HepG2 (cell line): ENCODE measurements around the gene RNF126. TPM values are rescaled to one million over a fixed set of nuclear protein-coding genes. Genes with fewer than 3 reads are reported as not detected.
A peak's percentile ranks its signal among the peaks of the same experiment; 100 is the strongest.

Source experiments
- ARNT2 ChIP-seq: sonication (generic); formaldehyde crosslinking; IDR thresholded peaks from 2 replicates; pipeline ENCODE4 v1.8.0; 2022; ENCODE audit warnings: mild to moderate bottlenecking, low read depth, missing genetic modification reagents, moderate library complexity
- ISL2 ChIP-seq: sonication (generic); formaldehyde crosslinking; IDR thresholded peaks from 2 replicates; pipeline ENCODE4 v1.5.0; 2020; ENCODE audit warnings: missing genetic modification reagents
- MTA3 ChIP-seq: sonication (generic); formaldehyde crosslinking; IDR thresholded peaks from 2 replicates; pipeline ENCODE4 v1.4.0; 2020; ENCODE audit warnings: missing genetic modification reagents
- PCBP2 ChIP-seq: fragments of 200-400 bp; formaldehyde crosslinking; optimal IDR thresholded peaks from 2 replicates; pipeline ENCODE3; 2018; ENCODE audit warnings: low read length, low read depth; ENCODE audit not compliant: poor library complexity, severe bottlenecking
- SAP130 ChIP-seq: IDR thresholded peaks from 2 replicates; pipeline ENCODE4 v1.6.1; 2016; ENCODE audit warnings: low read depth
- TAF1 ChIP-seq: sonication (generic); formaldehyde crosslinking; IDR thresholded peaks from 2 replicates; pipeline ENCODE4 v1.4.0; 2020; ENCODE audit warnings: missing genetic modification reagents
- ZBTB8A ChIP-seq: sonication (generic); formaldehyde crosslinking; IDR thresholded peaks from 2 replicates; pipeline ENCODE4 v1.4.0; 2020; ENCODE audit warnings: mild to moderate bottlenecking, low read depth, missing genetic modification reagents, borderline replicate concordance
- ZFP62 ChIP-seq: sonication (generic); formaldehyde crosslinking; IDR thresholded peaks from 2 replicates; pipeline ENCODE4 v1.4.0; 2020; ENCODE audit warnings: missing genetic modification reagents
- ZKSCAN5 ChIP-seq: sonication (generic); formaldehyde crosslinking; IDR thresholded peaks from 2 replicates; pipeline ENCODE4 v1.5.1; 2020; ENCODE audit warnings: mild to moderate bottlenecking, missing genetic modification reagents
- ZNF180 ChIP-seq: sonication (generic); formaldehyde crosslinking; IDR thresholded peaks from 2 replicates; pipeline ENCODE4 v1.4.0; 2020; ENCODE audit warnings: low read depth, missing genetic modification reagents, borderline replicate concordance
- ZNF30 ChIP-seq: sonication (generic); formaldehyde crosslinking; IDR thresholded peaks from 2 replicates; pipeline ENCODE4 v1.5.0; 2020; ENCODE audit warnings: mild to moderate bottlenecking, missing genetic modification reagents
- ZNF430 ChIP-seq: sonication (generic); formaldehyde crosslinking; IDR thresholded peaks from 2 replicates; pipeline ENCODE4 v1.9.0; 2021; ENCODE audit warnings: mild to moderate bottlenecking, missing genetic modification reagents
- ZNF547 ChIP-seq: sonication (generic); formaldehyde crosslinking; IDR thresholded peaks from 2 replicates; pipeline ENCODE4 v1.5.1; 2020; ENCODE audit warnings: mild to moderate bottlenecking, missing genetic modification reagents
- ZNF577 ChIP-seq: sonication (generic); formaldehyde crosslinking; IDR thresholded peaks from 2 replicates; pipeline ENCODE4 v1.4.0; 2020; ENCODE audit warnings: mild to moderate bottlenecking, low read depth, missing genetic modification reagents, borderline replicate concordance
- ZNF672 ChIP-seq: sonication (generic); formaldehyde crosslinking; IDR thresholded peaks from 2 replicates; pipeline ENCODE4 v1.8.1; 2022; ENCODE audit warnings: missing genetic modification reagents
- ZZZ3 ChIP-seq: sonication (generic); formaldehyde crosslinking; IDR thresholded peaks from 2 replicates; pipeline ENCODE4 v1.4.0; 2020; ENCODE audit warnings: missing genetic modification reagents, mild to moderate bottlenecking, borderline replicate concordance
- polyA plus RNA-seq, 8 experiments: library from polyadenylated mRNA; depleted of rRNA in 3 of 8; stranded (reverse) in 7 of 8; unstranded in 1 of 8; fragments of >200 nt; fragmentation: Illumina TruSeq in 4 of 8; extraction: Trizol in 4 of 8; gene quantifications; 2 replicates each; pipeline versions ENCODE4 v1.2.1 to v1.2.3, GENCODE V29; 2011 to 2016; ENCODE audit warnings: low read depth in 4 of 8, missing spikeins in 1 of 8, mixed read lengths in 1 of 8; ENCODE audit not compliant: insufficient read depth in 1 of 8
- total RNA-seq, 5 experiments: library from RNA; depleted of rRNA; stranded (reverse); fragments of >200 nt; fragmentation: Illumina TruSeq; extraction: Trizol; gene quantifications; 2 replicates each; pipeline ENCODE4 v1.2.3, GENCODE V29; 2016; ENCODE audit warnings: low read depth in 1 of 5
- TF ChIP-seq, protein P1 (sequence below): sonication (generic); formaldehyde crosslinking; IDR thresholded peaks from 2 replicates; pipeline ENCODE4 v1.5.1; 2020; ENCODE audit warnings: missing genetic modification reagents, mild to moderate bottlenecking, borderline replicate concordance
- TF ChIP-seq, protein P2 (sequence below): sonication (generic); formaldehyde crosslinking; IDR thresholded peaks from 2 replicates; pipeline ENCODE4 v1.4.0; 2020; ENCODE audit warnings: missing genetic modification reagents
- TF ChIP-seq, protein P3 (sequence below): sonication (generic); formaldehyde crosslinking; IDR thresholded peaks from 2 replicates; pipeline ENCODE4 v1.5.0; 2020; ENCODE audit warnings: mild to moderate bottlenecking, missing genetic modification reagents
- TF ChIP-seq, protein P4 (sequence below): sonication (generic); formaldehyde crosslinking; IDR thresholded peaks from 2 replicates; pipeline ENCODE4 v1.4.0; 2020; ENCODE audit warnings: missing genetic modification reagents
- TF ChIP-seq, protein P5 (sequence below): sonication (generic); formaldehyde crosslinking; IDR thresholded peaks from 2 replicates; pipeline ENCODE4 v1.5.0; 2020; ENCODE audit warnings: mild to moderate bottlenecking, missing genetic modification reagents

Gene RNF126
- total and polyA plus RNA-seq, 2 of the 13 experiments (the other 11 are each of a cell fraction or from before 2014, with no cell fraction given), result 23.2 to 34.0 TPM

DNA sequence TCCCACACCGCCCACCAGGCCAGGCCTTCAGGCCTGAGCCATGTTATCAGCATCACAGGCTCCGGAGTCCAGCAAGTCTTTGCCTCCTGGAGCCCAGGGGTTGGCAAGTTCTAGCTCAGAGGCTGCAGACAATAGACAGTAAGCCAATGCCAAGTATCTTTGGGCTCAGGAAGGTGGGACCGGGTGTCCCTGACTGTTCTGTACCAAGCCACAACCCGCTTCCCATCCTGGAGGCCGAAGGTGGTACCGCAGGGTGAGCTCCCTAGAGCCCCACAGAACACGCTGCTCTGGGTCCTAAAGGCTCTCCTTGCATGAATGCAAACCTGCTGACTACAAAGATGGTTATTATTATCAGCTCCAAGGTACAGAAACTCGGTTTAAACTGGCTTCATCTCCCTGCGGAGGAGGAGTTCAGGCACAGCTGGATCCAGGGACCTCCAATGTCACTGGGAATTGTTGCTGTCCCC lies 7.6 kb upstream of the RNF126 start (continued):
- TF ChIP-seq, protein P1, sequence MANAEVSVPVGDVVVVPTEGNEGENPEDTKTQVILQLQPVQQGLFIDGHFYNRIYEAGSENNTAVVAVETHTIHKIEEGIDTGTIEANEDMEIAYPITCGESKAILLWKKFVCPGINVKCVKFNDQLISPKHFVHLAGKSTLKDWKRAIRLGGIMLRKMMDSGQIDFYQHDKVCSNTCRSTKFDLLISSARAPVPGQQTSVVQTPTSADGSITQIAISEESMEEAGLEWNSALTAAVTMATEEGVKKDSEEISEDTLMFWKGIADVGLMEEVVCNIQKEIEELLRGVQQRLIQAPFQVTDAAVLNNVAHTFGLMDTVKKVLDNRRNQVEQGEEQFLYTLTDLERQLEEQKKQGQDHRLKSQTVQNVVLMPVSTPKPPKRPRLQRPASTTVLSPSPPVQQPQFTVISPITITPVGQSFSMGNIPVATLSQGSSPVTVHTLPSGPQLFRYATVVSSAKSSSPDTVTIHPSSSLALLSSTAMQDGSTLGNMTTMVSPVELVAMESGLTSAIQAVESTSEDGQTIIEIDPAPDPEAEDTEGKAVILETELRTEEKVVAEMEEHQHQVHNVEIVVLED, result no peak
- no peak for TF ChIP-seq ZNF30 (CRISPR knock-in tag)
- TF ChIP-seq, protein P2, sequence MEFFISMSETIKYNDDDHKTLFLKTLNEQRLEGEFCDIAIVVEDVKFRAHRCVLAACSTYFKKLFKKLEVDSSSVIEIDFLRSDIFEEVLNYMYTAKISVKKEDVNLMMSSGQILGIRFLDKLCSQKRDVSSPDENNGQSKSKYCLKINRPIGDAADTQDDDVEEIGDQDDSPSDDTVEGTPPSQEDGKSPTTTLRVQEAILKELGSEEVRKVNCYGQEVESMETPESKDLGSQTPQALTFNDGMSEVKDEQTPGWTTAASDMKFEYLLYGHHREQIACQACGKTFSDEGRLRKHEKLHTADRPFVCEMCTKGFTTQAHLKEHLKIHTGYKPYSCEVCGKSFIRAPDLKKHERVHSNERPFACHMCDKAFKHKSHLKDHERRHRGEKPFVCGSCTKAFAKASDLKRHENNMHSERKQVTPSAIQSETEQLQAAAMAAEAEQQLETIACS, result no peak
- no peak for TF ChIP-seq ARNT2 (CRISPR knock-in tag)
- no peak for TF ChIP-seq ZZZ3
- no peak for TF ChIP-seq ZKSCAN5 (CRISPR knock-in tag)
- TF ChIP-seq MTA3, result no peak
- TF ChIP-seq ZNF672 (CRISPR knock-in tag), result no peak
- no peak for TF ChIP-seq PCBP2
- TF ChIP-seq ZFP62 (CRISPR knock-in tag), result no peak
- TF ChIP-seq, protein P3, sequence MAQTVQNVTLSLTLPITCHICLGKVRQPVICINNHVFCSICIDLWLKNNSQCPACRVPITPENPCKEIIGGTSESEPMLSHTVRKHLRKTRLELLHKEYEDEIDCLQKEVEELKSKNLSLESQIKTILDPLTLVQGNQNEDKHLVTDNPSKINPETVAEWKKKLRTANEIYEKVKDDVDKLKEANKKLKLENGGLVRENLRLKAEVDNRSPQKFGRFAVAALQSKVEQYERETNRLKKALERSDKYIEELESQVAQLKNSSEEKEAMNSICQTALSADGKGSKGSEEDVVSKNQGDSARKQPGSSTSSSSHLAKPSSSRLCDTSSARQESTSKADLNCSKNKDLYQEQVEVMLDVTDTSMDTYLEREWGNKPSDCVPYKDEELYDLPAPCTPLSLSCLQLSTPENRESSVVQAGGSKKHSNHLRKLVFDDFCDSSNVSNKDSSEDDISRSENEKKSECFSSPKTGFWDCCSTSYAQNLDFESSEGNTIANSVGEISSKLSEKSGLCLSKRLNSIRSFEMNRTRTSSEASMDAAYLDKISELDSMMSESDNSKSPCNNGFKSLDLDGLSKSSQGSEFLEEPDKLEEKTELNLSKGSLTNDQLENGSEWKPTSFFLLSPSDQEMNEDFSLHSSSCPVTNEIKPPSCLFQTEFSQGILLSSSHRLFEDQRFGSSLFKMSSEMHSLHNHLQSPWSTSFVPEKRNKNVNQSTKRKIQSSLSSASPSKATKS (CRISPR knock-in tag), result no peak
- TF ChIP-seq SAP130, result peak; percentile 21; the same call in 1 of the 2 replicates
- no peak for TF ChIP-seq ZNF577 (CRISPR knock-in tag)
- no peak for TF ChIP-seq ZNF180 (CRISPR knock-in tag)
- TF ChIP-seq, protein P4, sequence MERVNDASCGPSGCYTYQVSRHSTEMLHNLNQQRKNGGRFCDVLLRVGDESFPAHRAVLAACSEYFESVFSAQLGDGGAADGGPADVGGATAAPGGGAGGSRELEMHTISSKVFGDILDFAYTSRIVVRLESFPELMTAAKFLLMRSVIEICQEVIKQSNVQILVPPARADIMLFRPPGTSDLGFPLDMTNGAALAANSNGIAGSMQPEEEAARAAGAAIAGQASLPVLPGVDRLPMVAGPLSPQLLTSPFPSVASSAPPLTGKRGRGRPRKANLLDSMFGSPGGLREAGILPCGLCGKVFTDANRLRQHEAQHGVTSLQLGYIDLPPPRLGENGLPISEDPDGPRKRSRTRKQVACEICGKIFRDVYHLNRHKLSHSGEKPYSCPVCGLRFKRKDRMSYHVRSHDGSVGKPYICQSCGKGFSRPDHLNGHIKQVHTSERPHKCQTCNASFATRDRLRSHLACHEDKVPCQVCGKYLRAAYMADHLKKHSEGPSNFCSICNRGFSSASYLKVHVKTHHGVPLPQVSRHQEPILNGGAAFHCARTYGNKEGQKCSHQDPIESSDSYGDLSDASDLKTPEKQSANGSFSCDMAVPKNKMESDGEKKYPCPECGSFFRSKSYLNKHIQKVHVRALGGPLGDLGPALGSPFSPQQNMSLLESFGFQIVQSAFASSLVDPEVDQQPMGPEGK (CRISPR knock-in tag), result peak; percentile 36; the same call in 1 of the 2 replicates
- no peak for TF ChIP-seq TAF1 (CRISPR knock-in tag)
- TF ChIP-seq ZNF547 (CRISPR knock-in tag), result no peak
- TF ChIP-seq, protein P5, sequence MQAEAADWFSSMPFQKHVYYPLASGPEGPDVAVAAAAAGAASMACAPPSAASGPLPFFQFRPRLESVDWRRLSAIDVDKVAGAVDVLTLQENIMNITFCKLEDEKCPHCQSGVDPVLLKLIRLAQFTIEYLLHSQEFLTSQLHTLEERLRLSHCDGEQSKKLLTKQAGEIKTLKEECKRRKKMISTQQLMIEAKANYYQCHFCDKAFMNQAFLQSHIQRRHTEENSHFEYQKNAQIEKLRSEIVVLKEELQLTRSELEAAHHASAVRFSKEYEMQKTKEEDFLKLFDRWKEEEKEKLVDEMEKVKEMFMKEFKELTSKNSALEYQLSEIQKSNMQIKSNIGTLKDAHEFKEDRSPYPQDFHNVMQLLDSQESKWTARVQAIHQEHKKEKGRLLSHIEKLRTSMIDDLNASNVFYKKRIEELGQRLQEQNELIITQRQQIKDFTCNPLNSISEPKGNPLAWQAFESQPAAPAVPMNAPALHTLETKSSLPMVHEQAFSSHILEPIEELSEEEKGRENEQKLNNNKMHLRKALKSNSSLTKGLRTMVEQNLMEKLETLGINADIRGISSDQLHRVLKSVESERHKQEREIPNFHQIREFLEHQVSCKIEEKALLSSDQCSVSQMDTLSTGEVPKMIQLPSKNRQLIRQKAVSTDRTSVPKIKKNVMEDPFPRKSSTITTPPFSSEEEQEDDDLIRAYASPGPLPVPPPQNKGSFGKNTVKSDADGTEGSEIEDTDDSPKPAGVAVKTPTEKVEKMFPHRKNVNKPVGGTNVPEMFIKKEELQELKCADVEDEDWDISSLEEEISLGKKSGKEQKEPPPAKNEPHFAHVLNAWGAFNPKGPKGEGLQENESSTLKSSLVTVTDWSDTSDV (CRISPR knock-in tag), result no peak
- no peak for TF ChIP-seq ZBTB8A (CRISPR knock-in tag)
- TF ChIP-seq ISL2 (CRISPR knock-in tag), result no peak
- TF ChIP-seq ZNF430 (CRISPR knock-in tag), result no peak
